ENCODE data around the gene NDUFAF3. TPM values are rescaled to one million over a fixed set of nuclear protein-coding genes. Genes with fewer than 3 reads are reported as not detected.

The NDUFAF3 gene
- total and polyA plus RNA-seq, 12 donors = 154 to 280 (median 170) TPM

DNA sequence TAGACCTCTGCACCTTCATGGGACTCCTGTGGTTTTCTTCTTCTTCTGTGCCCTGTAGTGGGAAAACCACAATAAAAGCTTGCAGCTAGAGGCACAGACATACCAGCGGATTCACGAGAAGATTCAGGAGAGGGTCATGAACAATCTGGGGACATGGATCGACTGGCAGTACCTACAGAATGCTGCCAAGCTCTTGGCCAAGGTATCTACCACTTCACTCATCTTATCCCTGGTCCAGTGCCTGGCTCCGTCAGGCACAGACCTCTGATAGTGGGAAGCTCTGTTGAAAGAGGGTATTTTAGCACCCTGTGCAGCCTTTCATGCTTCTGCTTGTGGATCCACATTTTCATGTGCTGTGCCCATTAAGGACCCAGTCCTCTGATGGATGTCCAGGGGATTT lies 41.6 kb upstream of the NDUFAF3 start:
- Histone ChIP-seq H3K36me3 (peaks cover 4 to 99% (median 72%) of the 10 kb centered on the region in 9 donors), H3K4me1 (peaks cover 0 to 16% (median 0%) of the 10 kb centered on the region in 9 donors), H3K27me3 (no peaks in the 10 kb centered on the region), H3K9me3 (no peaks in the 10 kb centered on the region), H3K4me3 (no peak overlapping the region), H3K27ac (no peak overlapping the region)
- DNase-seq (no peak), ATAC-seq (peak in 4 of 8 donors; percentile 40 to 62 (median 49))
- intact Hi-C loops (cut with DNase I) = no loop called here
- TF ChIP-seq, protein P1, sequence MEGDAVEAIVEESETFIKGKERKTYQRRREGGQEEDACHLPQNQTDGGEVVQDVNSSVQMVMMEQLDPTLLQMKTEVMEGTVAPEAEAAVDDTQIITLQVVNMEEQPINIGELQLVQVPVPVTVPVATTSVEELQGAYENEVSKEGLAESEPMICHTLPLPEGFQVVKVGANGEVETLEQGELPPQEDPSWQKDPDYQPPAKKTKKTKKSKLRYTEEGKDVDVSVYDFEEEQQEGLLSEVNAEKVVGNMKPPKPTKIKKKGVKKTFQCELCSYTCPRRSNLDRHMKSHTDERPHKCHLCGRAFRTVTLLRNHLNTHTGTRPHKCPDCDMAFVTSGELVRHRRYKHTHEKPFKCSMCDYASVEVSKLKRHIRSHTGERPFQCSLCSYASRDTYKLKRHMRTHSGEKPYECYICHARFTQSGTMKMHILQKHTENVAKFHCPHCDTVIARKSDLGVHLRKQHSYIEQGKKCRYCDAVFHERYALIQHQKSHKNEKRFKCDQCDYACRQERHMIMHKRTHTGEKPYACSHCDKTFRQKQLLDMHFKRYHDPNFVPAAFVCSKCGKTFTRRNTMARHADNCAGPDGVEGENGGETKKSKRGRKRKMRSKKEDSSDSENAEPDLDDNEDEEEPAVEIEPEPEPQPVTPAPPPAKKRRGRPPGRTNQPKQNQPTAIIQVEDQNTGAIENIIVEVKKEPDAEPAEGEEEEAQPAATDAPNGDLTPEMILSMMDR (IDR thresholded peaks at IDR 0.05) = no peak
- WGBS, 2 donors = 58 to 59% methylated on average over 4 of the region's 4 CpGs

DNA sequence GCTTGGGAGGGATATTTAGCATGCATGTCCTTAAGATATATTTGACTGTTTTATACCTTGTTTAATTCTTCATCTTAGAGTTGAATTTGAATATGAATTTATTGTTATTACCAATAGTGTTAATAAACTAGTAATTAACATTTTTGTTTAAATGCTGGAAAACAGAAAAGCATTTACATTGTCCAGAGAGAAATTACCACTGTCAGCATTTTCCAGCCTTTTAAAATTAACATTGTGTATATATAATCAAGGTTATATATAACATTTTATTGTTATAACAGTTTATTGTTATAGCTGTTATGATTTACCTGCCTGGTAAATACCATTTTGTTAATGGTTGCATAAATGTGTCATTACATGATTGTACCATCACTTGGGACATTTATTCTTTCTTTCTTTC lies 39.9 kb upstream of the NDUFAF3 start:
- H3K27me3 ChIP-seq = no peaks in the 10 kb centered on the region
- ATAC-seq (no peak), DNase-seq (no peak)
- intact Hi-C loops (cut with DNase I) = no loop called here
- H3K4me3 ChIP-seq = no peak overlapping the region
- no peaks in the 10 kb centered on the region for H3K9me3 ChIP-seq
- peaks cover 0 to 16% (median 0%) of the 10 kb centered on the region in 9 donors for H3K4me1 ChIP-seq
- no peak overlapping the region for H3K27ac ChIP-seq
- TF ChIP-seq, protein P1 (IDR thresholded peaks at IDR 0.05) = no peak
- peaks cover 0 to 98% (median 60%) of the 10 kb centered on the region in 9 donors for H3K36me3 ChIP-seq

DNA sequence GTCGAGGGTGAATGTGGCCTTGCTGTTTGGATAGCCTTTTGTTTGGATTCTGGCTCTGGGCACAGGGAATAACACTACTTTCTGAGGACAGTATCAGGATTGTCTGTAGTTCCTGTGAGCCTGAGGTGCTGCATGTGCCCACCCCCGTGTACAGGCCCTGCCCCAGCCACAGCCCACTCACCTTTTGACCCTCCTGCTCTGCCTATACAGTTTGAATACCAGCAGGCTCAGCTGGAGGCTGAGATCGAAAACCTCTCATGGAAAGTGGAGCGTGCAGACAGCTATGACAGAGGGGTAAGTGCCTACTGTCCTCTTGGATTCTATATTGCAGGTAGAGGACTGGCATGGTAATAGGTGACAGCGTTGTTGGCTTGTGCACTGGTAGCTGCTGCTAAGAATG lies 39.2 kb upstream of the NDUFAF3 start:
- WGBS, 2 donors = 72 to 80% methylated on average over 5 of the region's 5 CpGs
- TF ChIP-seq, protein P1 (IDR thresholded peaks at IDR 0.05) = no peak
- peaks cover 0 to 16% (median 0%) of the 10 kb centered on the region in 9 donors for H3K4me1 ChIP-seq
- no peaks in the 10 kb centered on the region for H3K27me3 ChIP-seq
- H3K9me3 ChIP-seq = no peaks in the 10 kb centered on the region
- ATAC-seq = no peak
- intact Hi-C loops (cut with DNase I) = no loop called here
- H3K36me3 ChIP-seq = peaks cover 0 to 94% (median 57%) of the 10 kb centered on the region in 9 donors
- no peak for DNase-seq
- H3K27ac ChIP-seq = peak overlapping the region in 1 of 10 donors; percentile 15
- H3K4me3 ChIP-seq = no peak overlapping the region

DNA sequence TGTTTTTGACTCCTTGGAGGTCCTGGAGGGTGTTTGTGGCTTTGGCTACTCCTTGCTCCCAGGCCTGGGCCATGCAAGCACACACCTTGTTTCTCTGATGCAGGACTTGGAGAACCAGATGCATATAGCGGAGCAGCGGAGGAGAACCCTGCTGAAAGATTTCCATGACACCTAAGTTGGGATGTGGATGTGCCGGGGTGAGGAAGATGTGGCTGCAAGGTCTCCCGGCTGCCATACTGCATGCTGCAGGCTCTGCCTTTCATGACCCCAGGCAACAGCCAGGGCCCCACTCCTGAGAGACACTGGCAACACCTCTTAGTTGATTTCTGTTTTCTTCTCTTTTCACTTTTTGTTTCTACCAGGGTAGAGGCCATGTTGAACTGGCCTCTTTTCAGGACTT lies 38.8 kb upstream of the NDUFAF3 start:
- ATAC-seq (no peak), DNase-seq (no peak)
- 83 to 88% methylated on average over 4 of the region's 4 CpGs for WGBS, 2 donors
- H3K27me3 ChIP-seq = no peaks in the 10 kb centered on the region
- peaks cover 0 to 90% (median 55%) of the 10 kb centered on the region in 9 donors for H3K36me3 ChIP-seq
- no peak overlapping the region for H3K4me3 ChIP-seq
- peak overlapping the region in 1 of 10 donors; percentile 31 for H3K27ac ChIP-seq
- intact Hi-C loops (cut with DNase I) = no loop called here
- no peaks in the 10 kb centered on the region for H3K9me3 ChIP-seq
- TF ChIP-seq, protein P1 (IDR thresholded peaks at IDR 0.05) = no peak
- peaks cover 0 to 16% (median 0%) of the 10 kb centered on the region in 9 donors for H3K4me1 ChIP-seq

Measured in heart right ventricle (tissue), 16 donors.